Activated naive CD4-positive, alpha-beta T cell (primary cell): ENCODE measurements around the gene ZNF135.

Source experiments
- DNase-seq, 4 experiments: peaks; one replicate each; lab custom pipeline; 2025; lab: John Stamatoyannopoulos, UW

ZNF135 gene

DNA sequence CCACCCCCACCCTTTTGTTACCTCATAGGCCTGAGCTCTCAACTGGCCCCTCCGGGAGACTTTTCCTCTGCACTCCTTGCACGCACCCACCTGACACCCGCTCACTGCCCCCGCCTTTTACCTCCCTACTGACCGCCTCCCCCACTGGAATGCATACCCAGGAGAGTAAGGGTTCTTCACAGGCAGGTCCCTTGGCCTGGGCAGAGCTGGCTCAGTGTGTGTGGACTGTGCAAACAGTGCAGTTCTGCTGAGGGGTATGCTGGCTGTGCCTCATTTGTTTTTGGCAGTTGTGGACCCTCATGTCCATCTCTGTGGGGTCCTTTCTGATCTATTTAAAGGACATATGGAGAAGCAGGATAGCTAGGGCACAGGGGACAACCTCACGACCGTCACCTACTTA is 34.0 kb downstream of the ZNF135 start:
- DNase-seq = no peak

DNA sequence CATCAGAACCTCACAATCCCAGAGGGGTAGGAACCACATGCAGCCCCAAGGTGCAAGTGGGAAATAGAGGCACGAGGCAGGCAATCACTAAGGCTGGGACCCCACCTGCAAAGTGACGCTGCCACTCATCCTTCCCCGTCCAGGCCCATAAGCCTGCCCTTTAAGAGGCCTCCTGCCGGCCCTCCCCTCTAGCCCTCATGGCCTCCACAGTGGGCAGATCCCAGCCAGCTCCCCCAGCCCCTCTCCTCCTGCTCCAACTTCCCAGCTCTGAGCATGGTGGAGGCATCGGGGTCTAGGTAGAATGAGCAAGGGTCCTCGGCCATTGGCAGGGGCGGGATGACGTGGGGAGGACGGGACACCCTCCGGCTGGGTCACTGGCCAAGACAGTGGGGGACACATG is 36.2 kb downstream of the ZNF135 start:
- no peak for DNase-seq

- no peak for DNase-seq
Observed at GRCh38 chr19:58096884-58097283, 37.8 kb downstream of the ZNF135 start.

- DNase-seq = no peak
Observed at GRCh38 chr19:58097349-58097748, 38.3 kb downstream of the ZNF135 start.

DNA sequence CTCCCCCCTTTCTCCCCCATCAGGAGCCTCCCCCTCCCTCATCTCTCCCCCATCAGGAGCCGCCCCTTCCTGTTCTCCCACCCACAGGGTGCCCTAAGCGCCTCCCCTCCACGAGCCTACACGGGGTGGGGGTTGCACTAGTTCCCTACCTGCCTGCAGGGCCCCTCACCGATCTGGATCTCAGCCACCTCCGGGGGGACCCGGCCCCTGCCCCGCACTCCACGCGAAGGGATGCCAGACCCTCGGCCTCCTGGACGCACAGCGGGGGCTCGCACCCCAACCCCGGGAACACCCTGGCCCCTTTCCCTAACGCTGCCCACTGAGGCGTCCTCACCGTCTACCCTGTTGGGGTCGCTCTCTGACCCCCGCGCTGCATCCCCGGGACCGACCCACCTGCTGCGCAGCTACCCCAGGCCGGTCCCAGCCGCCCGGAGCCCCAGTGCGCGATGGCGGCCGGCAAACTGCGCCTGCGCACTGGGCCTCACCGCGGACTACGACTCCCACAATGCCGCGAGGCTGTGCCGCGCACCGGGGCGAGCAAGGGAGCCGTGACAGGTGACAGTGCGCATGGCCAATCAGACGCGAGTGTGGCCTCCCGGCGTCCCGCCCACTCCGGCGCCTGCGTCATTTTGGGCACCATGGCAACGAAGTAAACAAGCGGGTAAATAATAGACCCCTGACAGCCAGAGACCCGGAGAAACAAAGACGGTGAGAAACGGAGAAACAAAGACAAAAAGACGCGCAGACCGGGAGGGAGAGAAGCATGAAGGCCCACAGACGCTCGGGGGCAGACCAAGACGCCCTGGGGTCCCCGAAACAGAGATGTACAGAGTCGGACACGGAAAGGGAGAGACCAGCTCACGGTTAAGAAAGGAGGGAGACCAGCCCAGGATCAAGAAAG is 38.9 kb downstream of the ZNF135 start, which contains the start of gene ZSCAN18:
Gene ZSCAN18, minus strand, starts transcription at position 451 of the 901 bp plus-strand sequence. CDS start 7,964 bp downstream, outside the sequence.
- DNase-seq = peak; percentile 92 to 96 (median 95)

DNA sequence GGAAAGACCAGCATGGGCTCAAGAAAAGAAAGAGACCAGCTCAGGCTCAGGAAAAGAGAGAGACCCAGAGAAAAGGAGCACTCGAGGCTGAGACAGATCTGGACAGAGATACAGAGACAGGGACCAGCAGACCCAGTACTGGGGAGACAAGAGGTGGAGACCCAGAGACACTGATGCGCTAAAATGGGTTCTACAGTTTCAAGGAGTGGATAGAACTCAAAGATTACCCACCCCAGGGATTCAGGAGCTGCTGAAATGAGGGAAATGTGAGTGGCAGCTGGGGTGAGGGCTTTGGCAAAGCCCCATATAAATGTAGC is 39.6 kb downstream of the ZNF135 start:
- peak in 1 of 4 experiments; percentile 34 for DNase-seq

DNA sequence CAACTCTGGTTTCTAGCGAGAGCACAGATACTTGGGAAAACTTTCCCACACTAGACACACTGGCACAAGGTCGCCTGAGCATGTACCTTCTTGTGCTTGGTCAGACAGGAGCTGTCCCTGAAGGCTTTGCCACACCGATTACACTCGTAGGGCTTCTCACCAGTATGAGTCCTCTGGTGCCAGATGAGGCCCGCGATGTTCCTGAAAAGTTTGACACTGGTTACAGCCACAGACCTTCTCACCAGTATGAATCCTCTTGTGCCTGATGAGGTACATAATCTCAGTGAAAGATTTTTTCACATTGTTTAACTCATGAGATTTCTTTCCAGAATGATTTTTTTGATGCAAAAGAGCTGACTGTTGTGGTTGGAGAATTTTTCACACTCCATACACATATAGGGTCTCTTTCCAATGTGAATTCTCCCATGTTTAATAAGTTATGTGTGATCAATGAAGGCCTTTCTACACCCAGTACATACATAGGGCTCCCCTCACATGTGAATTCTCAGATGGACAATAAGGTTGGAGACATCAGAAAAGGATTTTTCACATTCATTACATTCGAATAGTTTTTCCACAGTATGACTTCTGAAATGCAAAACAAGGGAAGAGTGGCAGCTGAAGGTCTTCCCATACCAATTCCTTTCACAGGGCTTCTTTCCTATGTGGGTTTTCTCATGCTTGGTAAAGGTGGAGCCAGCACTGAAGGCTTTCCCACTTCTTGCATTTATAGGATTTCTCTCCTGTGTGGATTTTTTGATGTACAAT is 48.9 kb downstream of the ZNF135 start:
- DNase-seq = no peak

- DNase-seq = no peak
Observed at GRCh38 chr19:58108546-58108817, 49.4 kb downstream of the ZNF135 start.

GRCh38 chr19:58117841-58118575 is 58.9 kb downstream of the ZNF135 start:
- no peak for DNase-seq

GRCh38 chr19:58118979-58119733 is 60.1 kb downstream of the ZNF135 start:
- no peak for DNase-seq
